ENCODE data around the gene TCF3.

DNA sequence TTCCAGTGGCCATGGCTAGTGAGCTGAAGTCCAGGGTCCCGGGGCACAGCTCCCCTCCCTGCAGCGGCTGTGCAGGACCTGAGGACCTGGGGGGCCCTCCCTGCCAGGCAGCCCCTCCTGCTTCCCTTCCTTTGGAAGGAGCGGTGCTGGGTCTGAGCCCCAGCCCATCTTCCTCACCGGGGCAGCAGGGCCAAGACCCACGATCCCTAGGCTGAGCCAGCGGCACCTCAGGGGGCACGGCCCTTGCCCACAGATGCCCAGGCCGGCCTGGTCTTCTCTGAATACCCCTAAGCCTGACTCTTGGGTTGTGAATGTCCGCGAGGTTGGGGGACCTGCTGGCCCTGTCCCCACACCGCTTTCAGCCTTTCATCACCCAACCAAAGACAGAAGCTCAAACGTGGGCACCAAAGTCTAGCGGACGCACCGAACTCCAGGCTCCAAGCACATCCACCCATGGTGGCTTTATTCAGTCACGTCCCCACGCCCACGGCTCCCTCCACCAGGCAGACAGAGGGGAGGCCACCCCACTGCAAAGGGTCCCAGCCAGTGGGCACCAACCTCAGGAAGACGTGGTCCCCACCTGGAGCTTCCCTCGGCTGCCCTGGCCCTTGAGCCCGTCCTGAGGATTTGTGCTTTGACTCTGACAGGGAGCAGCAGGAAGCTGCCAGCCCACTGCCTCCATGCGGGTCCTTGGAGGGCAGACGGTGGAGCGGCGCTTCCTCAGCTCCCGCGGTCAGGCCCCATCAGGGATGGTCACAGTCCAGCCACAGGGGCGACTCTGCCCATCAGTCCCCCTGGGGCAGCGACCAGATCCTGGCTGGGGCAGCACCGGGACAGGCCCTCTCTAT is 75.9 kb downstream of the TCF3 start:
- TF ChIP-seq, protein P1, sequence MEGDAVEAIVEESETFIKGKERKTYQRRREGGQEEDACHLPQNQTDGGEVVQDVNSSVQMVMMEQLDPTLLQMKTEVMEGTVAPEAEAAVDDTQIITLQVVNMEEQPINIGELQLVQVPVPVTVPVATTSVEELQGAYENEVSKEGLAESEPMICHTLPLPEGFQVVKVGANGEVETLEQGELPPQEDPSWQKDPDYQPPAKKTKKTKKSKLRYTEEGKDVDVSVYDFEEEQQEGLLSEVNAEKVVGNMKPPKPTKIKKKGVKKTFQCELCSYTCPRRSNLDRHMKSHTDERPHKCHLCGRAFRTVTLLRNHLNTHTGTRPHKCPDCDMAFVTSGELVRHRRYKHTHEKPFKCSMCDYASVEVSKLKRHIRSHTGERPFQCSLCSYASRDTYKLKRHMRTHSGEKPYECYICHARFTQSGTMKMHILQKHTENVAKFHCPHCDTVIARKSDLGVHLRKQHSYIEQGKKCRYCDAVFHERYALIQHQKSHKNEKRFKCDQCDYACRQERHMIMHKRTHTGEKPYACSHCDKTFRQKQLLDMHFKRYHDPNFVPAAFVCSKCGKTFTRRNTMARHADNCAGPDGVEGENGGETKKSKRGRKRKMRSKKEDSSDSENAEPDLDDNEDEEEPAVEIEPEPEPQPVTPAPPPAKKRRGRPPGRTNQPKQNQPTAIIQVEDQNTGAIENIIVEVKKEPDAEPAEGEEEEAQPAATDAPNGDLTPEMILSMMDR (IDR thresholded peaks at IDR 0.05), result no peak
- no peak for TF ChIP-seq EP300 (IDR thresholded peaks at IDR 0.05)
- no peak for TF ChIP-seq POLR2A (IDR thresholded peaks at IDR 0.05)
- TF ChIP-seq POLR2AphosphoS5 (IDR thresholded peaks at IDR 0.05), result no peak
